ENCODE data around the gene ATP2B1.

The ATP2B1 gene

GRCh38 chr12:89597210-89597609, 111.4 kb downstream of the ATP2B1 start:
- FAIRE-seq (no peak), DNase-seq (ENCODE audit: low spot score) (no peak)

GRCh38 chr12:89593873-89594272, 114.8 kb downstream of the ATP2B1 start:
- DNase-seq (ENCODE audit: low spot score), result no peak
- no peak for FAIRE-seq

- FAIRE-seq (no peak), DNase-seq (ENCODE audit: low spot score) (no peak)
Measured at GRCh38 chr12:89593233-89593632, 115.4 kb downstream of the ATP2B1 start.

- FAIRE-seq (no peak), DNase-seq (ENCODE audit: low spot score) (no peak)
Measured at GRCh38 chr12:89589753-89590152, 118.9 kb downstream of the ATP2B1 start.

- FAIRE-seq, result no peak
- DNase-seq (ENCODE audit: low spot score), result no peak
Measured at GRCh38 chr12:89578499-89578898, 130.1 kb downstream of the ATP2B1 start.

GRCh38 chr12:89576572-89577220, 131.9 kb downstream of the ATP2B1 start:
- DNase-seq (ENCODE audit: low spot score), result no peak
- no peak for FAIRE-seq

GRCh38 chr12:89575374-89575773, 133.3 kb downstream of the ATP2B1 start:
- no peak for DNase-seq (ENCODE audit: low spot score)
- FAIRE-seq, result no peak

- FAIRE-seq (no peak), DNase-seq (ENCODE audit: low spot score) (no peak)
Measured at GRCh38 chr12:89574736-89575208, 133.9 kb downstream of the ATP2B1 start.

GRCh38 chr12:89573051-89573810, 135.4 kb downstream of the ATP2B1 start:
- no peak for FAIRE-seq
- DNase-seq (ENCODE audit: low spot score), result no peak

GRCh38 chr12:89571491-89572195, 137.0 kb downstream of the ATP2B1 start:
- no peak for DNase-seq (ENCODE audit: low spot score)
- FAIRE-seq, result no peak

- FAIRE-seq, result no peak
- DNase-seq (ENCODE audit: low spot score), result no peak
Measured at GRCh38 chr12:89568484-89568883, 140.2 kb downstream of the ATP2B1 start.

- FAIRE-seq (no peak), DNase-seq (ENCODE audit: low spot score) (no peak)
Measured at GRCh38 chr12:89567691-89568239, 140.9 kb downstream of the ATP2B1 start.

- FAIRE-seq (no peak), DNase-seq (ENCODE audit: low spot score) (no peak)
Measured at GRCh38 chr12:89566615-89567014, 142.0 kb downstream of the ATP2B1 start.

- DNase-seq (ENCODE audit: low spot score), result no peak
Measured at GRCh38 chr12:89565002-89565401, 143.6 kb downstream of the ATP2B1 start.

GRCh38 chr12:89559753-89560152, 148.9 kb downstream of the ATP2B1 start:
- FAIRE-seq (no peak), DNase-seq (ENCODE audit: low spot score) (no peak)

More at GRCh38 chr12:89565002-89565401, 143.6 kb downstream of the ATP2B1 start:
- FAIRE-seq, result no peak

GRCh38 chr12:89556976-89557375, 151.7 kb downstream of the ATP2B1 start:
- no peak for FAIRE-seq
- DNase-seq (ENCODE audit: low spot score), result peak; percentile 20

GRCh38 chr12:89552376-89552775, 156.3 kb downstream of the ATP2B1 start:
- no peak for DNase-seq (ENCODE audit: low spot score)
- no peak for FAIRE-seq

GRCh38 chr12:89551747-89552146, 156.9 kb downstream of the ATP2B1 start:
- no peak for DNase-seq (ENCODE audit: low spot score)
- FAIRE-seq, result no peak

- FAIRE-seq (no peak), DNase-seq (ENCODE audit: low spot score) (no peak)
Measured at GRCh38 chr12:89547101-89547500, 161.5 kb downstream of the ATP2B1 start.

GRCh38 chr12:89546151-89546550, 162.5 kb downstream of the ATP2B1 start:
- DNase-seq (ENCODE audit: low spot score), result no peak

GRCh38 chr12:89544681-89545184, 163.9 kb downstream of the ATP2B1 start:
- DNase-seq (ENCODE audit: low spot score), result peak; percentile 76
- FAIRE-seq, result peak; percentile 65

More at GRCh38 chr12:89546151-89546550, 162.5 kb downstream of the ATP2B1 start:
- no peak for FAIRE-seq

- FAIRE-seq, result no peak
- no peak for DNase-seq (ENCODE audit: low spot score)
Measured at GRCh38 chr12:89544022-89544421, 164.6 kb downstream of the ATP2B1 start.

Measured in RCC 7860 (cell line).